Stomach (tissue), 4 donors: ENCODE results near the gene TP73.

ENCODE experiments used
- EP300 ChIP-seq: sonication (generic); formaldehyde crosslinking; IDR thresholded peaks from one replicate; pipeline ENCODE4 v1.6.1; 2017; ENCODE audit warnings: antibody characterized with exemption
- POLR2A ChIP-seq, 4 donors: fragments of 450-650 bp; IDR thresholded peaks; one replicate each; pipeline ENCODE4 v1.6.1; 2016; ENCODE audit warnings: antibody characterized with exemption in 4 of 4, control low read depth in 2 of 4, mild to moderate bottlenecking in 1 of 4, moderate library complexity in 1 of 4
- TF ChIP-seq, protein P1 (sequence below), 7 experiments: fragments of 450-650 bp in 4 of 7; fragments of 200-600 bp in 3 of 7; sonication (generic) in 3 of 7; IDR thresholded peaks; one replicate each; pipeline ENCODE4 v1.5.1; 2016 to 2019; ENCODE audit warnings: antibody characterized with exemption in 7 of 7, control low read depth in 2 of 7, mild to moderate bottlenecking in 1 of 7

DNA sequence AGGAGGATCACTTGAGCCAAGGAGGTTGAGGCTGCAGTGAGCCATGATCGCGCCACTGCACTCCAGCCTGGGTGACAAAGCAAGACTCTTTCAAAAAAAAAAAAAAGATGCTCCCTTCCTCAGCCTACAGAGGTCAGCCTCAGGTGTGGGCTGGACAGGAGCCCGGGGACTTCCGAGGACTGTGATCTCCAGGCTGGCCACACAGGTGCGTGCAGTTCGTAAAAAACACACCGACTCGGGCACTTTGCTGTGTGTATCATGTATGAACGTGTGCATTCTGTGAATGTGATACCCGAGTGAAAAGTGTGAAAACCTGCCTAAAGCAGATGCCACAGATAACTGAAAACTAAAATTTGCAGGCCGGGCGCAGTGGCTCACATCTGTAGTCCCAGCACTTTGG is 91.5 kb downstream of the TP73 start:
- TF ChIP-seq, protein P1, sequence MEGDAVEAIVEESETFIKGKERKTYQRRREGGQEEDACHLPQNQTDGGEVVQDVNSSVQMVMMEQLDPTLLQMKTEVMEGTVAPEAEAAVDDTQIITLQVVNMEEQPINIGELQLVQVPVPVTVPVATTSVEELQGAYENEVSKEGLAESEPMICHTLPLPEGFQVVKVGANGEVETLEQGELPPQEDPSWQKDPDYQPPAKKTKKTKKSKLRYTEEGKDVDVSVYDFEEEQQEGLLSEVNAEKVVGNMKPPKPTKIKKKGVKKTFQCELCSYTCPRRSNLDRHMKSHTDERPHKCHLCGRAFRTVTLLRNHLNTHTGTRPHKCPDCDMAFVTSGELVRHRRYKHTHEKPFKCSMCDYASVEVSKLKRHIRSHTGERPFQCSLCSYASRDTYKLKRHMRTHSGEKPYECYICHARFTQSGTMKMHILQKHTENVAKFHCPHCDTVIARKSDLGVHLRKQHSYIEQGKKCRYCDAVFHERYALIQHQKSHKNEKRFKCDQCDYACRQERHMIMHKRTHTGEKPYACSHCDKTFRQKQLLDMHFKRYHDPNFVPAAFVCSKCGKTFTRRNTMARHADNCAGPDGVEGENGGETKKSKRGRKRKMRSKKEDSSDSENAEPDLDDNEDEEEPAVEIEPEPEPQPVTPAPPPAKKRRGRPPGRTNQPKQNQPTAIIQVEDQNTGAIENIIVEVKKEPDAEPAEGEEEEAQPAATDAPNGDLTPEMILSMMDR (IDR thresholded peaks at IDR 0.05) = no peak
- no peak for TF ChIP-seq POLR2A (IDR thresholded peaks at IDR 0.05)
- no peak for TF ChIP-seq EP300
